GM12892 (cell line): Measurements from ENCODE around the gene NATD1.

Experiments
- POLR2A ChIP-seq: IDR thresholded peaks from 2 replicates; pipeline ENCODE4 v1.6.1; 2011; ENCODE audit warnings: low read depth, low read length, control low read depth
- POLR2AphosphoS5 ChIP-seq: IDR thresholded peaks from 2 replicates; pipeline ENCODE4 v1.6.1; 2011; ENCODE audit warnings: low read depth, low read length, control low read depth
- TAF1 ChIP-seq: IDR thresholded peaks from 2 replicates; pipeline ENCODE4 v1.6.1; 2011; ENCODE audit warnings: low read depth, mild to moderate bottlenecking, control low read depth, low read length, borderline replicate concordance

DNA sequence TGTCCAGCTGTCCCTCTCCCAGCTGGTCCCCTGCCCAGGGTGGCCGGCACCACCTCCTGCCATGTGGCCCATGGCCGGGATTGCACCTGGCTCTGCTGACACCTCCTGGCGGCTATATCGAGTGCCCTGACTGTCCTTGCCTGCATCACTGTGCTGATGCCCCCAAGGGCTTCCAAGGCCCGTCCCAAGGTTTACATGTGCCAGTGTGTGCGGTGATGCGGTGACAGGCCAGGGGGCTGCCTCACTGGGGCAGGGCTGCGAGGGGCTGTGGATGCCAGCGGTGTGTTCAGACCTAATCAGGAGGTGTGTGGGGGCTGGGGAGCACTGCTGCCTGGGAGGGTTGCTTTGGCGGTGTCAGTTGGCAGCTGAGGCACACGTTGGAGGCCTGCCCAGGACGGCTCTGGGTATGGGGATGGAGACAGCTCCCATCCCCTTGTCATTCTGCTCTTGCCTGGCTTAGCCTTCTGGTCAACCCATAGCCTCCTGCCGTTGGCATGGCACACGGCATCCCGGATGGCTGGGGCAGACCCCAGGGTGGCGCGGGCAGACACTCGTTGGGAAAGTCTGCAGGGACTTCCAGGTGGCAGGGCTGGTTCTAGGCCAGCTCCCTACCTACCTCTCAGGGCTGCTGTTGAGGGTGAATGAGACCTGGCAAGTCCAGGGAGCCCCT lies 36.8 kb upstream of the NATD1 start:
- no peak for TF ChIP-seq TAF1
- no peak for TF ChIP-seq POLR2AphosphoS5
- no peak for TF ChIP-seq POLR2A
